Measurements from ENCODE around the gene CPEB4. TPM values are rescaled to one million over a fixed set of nuclear protein-coding genes. Genes with fewer than 3 reads are reported as not detected.

The CPEB4 gene
- total and polyA plus RNA-seq, 2 of the 8 experiments (the other 6 are each of a cell fraction or from before 2014, with no cell fraction given) = 8.4 to 13.4 TPM

GRCh38 chr5:173963867-173964441 is 75.8 kb downstream of the CPEB4 start:
- Histone ChIP-seq H2BK20ac (ENCODE audit: low read length) (no peak overlapping the region), H3K9me3 (ENCODE audit: insufficient read depth in 2 of 2, low read depth in 1 of 2, low read length in 1 of 2) (no peaks in the 10 kb centered on the region), H3K4me3 (ENCODE audit: extremely low read depth in 1 of 4, insufficient read depth in 2 of 4, low read depth in 3 of 4, low read length in 4 of 4) (peak overlapping the region; percentile 27 to 54 (median 39); a peak in 6 of 8 replicates), H3K27me3 (replicated peaks in 1 of 4; ENCODE audit: control insufficient read depth in 3 of 4, extremely low read depth in 1 of 4, insufficient read depth in 3 of 4, low read length in 3 of 4) (no peaks in the 10 kb centered on the region), H3K9ac (replicated peaks in 1 of 4; ENCODE audit: extremely low read depth in 1 of 4, low read depth in 3 of 4, low read length in 3 of 4) (peak overlapping the region; percentile 58 to 76 (median 69)), H2BK5ac (ENCODE audit: low read depth, low read length) (peak overlapping the region; percentile 97), H3K79me2 (ENCODE audit: control insufficient read depth in 1 of 2, insufficient read depth in 2 of 2, low read length in 2 of 2) (no peaks in the 10 kb centered on the region), H4K8ac (ENCODE audit: extremely low read depth, insufficient read depth, low read length) (no peak overlapping the region; the same call in 1 of the 2 replicates), H2BK120ac (replicated peaks; ENCODE audit: low read depth, low read length) (no peak overlapping the region), H3K56ac (replicated peaks; ENCODE audit: insufficient read length, low read depth, low read length) (no peak overlapping the region), H2AK5ac (ENCODE audit: low read depth, low read length) (no peak overlapping the region), H4K5ac (ENCODE audit: insufficient read length, low read depth, low read length) (peak overlapping the region; percentile 69), H3K79me1 (ENCODE audit: low read depth, low read length) (no peaks in the 10 kb centered on the region), H3K4me2 (ENCODE audit: insufficient read depth in 1 of 2, low read depth in 2 of 2, low read length in 2 of 2) (peak overlapping the region; percentile 69 to 71), H3K4me1 (replicated peaks in 1 of 4; ENCODE audit: control insufficient read depth in 3 of 4, insufficient read depth in 4 of 4, low read length in 3 of 4) (peaks cover 3 to 29% (median 14%) of the 10 kb centered on the region in 4 experiments; a peak in 5 of 7 replicates), H3K27ac (ENCODE audit: low read depth, low read length) (peak overlapping the region; percentile 93), H3K36me3 (ENCODE audit: control insufficient read depth in 2 of 4, insufficient read depth in 4 of 4, low read length in 3 of 4) (no peaks in the 10 kb centered on the region), H3K23me2 (ENCODE audit: low read depth, low read length) (peaks cover 1% of the 10 kb centered on the region; the same call in 1 of the 2 replicates), H3K18ac (ENCODE audit: extremely low read depth, low read length) (peak overlapping the region; percentile 94), H3K4ac (replicated peaks; ENCODE audit: insufficient read length, low read depth, low read length) (no peak overlapping the region), H3K23ac (ENCODE audit: insufficient read length) (no peak overlapping the region), H3K14ac (ENCODE audit: insufficient read length) (no peak overlapping the region), H4K20me1 (replicated peaks in 1 of 2; ENCODE audit: control insufficient read depth in 1 of 2, insufficient read depth in 2 of 2, low read length in 2 of 2) (no peaks in the 10 kb centered on the region), H4K91ac (replicated peaks; ENCODE audit: insufficient read length, low read length) (no peak overlapping the region), H2BK15ac (ENCODE audit: low read length) (0 out of 2 replicates have a peak overlapping the region, but pooled peaks have one; percentile 19), H2BK12ac (ENCODE audit: low read depth, low read length) (peak overlapping the region; percentile 68; the same call in 1 of the 2 replicates), H2AFZ (ENCODE audit: low read length) (no peak overlapping the region)
- FAIRE-seq = peak; percentile 76
- 59% methylated on average over 19 of the region's 19 CpGs; no CpG with 5 or more reads in 1 of the 2 experiments for WGBS, 2 experiments (ENCODE audit: extremely low coverage in 1 of 2, insufficient coverage in 1 of 2, insufficient read length in 1 of 2, insufficient replicate concordance in 2 of 2, low coverage in 1 of 2, low lambda C conversion rate in 2 of 2, missing lambda C conversion rate in 1 of 2)
- ChIA-PET CTCF (ENCODE audit: partially characterized antibody) (interaction anchor here (0.7 to 3.7 kb wide), 10 partner anchors 10 to 350 kb away, joined by 3 to 22 read pairs (median 4); no protein-coding TSS in a partner anchor), POLR2A (ENCODE audit: partially characterized antibody) (interaction anchor here (0.7 to 3.6 kb wide), 49 partner anchors 9 to 648 kb away, joined by 3 to 64 read pairs (median 4); partner anchors contain the start of genes BOD1, C5orf47 and CPEB4)
- peak in 1 of 2 experiments; percentile 58 for DNase-seq (ENCODE audit: low read depth in 1 of 2, low spot score in 2 of 2)
- TF ChIP-seq ATF2 (IDR thresholded peaks at IDR 0.05; ENCODE audit: low read length) (no peak), YY1 (IDR thresholded peaks at IDR 0.05; ENCODE audit: low read depth, low read length) (peak; percentile 93), PHF8 (conservative IDR thresholded peaks at IDR 0.05; ENCODE audit: low read depth, low read length) (peak; percentile 40; the same call in 1 of the 2 replicates), TCF12 (IDR thresholded peaks at IDR 0.05; ENCODE audit: low read depth, low read length) (no peak), POU5F1 (IDR thresholded peaks at IDR 0.05; ENCODE audit: low read depth, low read length) (no peak), CREB1 (IDR thresholded peaks at IDR 0.05) (peak; percentile 65), SP1 (IDR thresholded peaks at IDR 0.05; ENCODE audit: low read depth, low read length) (peak; percentile 49; the same call in 1 of the 2 replicates), SAP30 (IDR thresholded peaks at IDR 0.05; ENCODE audit: insufficient read depth, insufficient replicate concordance, low read length) (no peak), CTBP2 (IDR thresholded peaks at IDR 0.05; ENCODE audit: borderline replicate concordance, insufficient read depth, insufficient read length, low read length) (no peak), TAF1 (IDR thresholded peaks at IDR 0.05; ENCODE audit: low read depth, low read length) (peak; percentile 91), RFX5 (IDR thresholded peaks at IDR 0.05; ENCODE audit: borderline replicate concordance, low read depth, low read length) (no peak)

All from H1 (cell line).